SU-DHL-6 (cell line): ENCODE results near the gene BAMBI.

ENCODE experiments used
- H2AFZ ChIP-seq: fragments of 200-600 bp; sonication (generic); 2 replicates; pipeline ENCODE4 v1.6.1; 2014; ENCODE audit warnings: low read depth, mild to moderate bottlenecking, moderate library complexity, mixed read lengths, antibody characterized with exemption, low read length; ENCODE audit not compliant: severe bottlenecking
- H3F3A ChIP-seq: fragments of 200-600 bp; shearing (Covaris generic); 2 replicates; pipeline ENCODE4 v1.6.0; 2016; ENCODE audit warnings: antibody characterized with exemption, mild to moderate bottlenecking; ENCODE audit not compliant: insufficient read depth
- H3K27ac ChIP-seq: fragments of 200-600 bp; sonication (generic); 2 replicates; pipeline ENCODE4 v1.5.1; 2016; ENCODE audit warnings: low read depth, mild to moderate bottlenecking, low read length, moderate library complexity, mixed read lengths
- H3K27me3 ChIP-seq: fragments of 200-600 bp; sonication (generic), shearing (Covaris generic); 2 replicates; pipeline ENCODE4 v1.6.0; 2014; ENCODE audit warnings: mild to moderate bottlenecking, low read length
- H3K36me3 ChIP-seq: fragments of 200-600 bp; sonication (generic); 2 replicates; pipeline ENCODE4 v1.6.1; 2014; ENCODE audit warnings: mild to moderate bottlenecking, low read length, mixed read lengths
- H3K4me2 ChIP-seq: fragments of 300-600, 200-600 bp; shearing (Covaris generic), sonication (generic); 2 replicates; pipeline ENCODE4 v1.6.0; 2014; ENCODE audit warnings: low read length, low read depth, mild to moderate bottlenecking; ENCODE audit not compliant: poor library complexity, severe bottlenecking
- H3K4me3 ChIP-seq: fragments of 200-600 bp; sonication (generic); 2 replicates; pipeline ENCODE4 v1.5.1; 2014; ENCODE audit warnings: antibody characterized with exemption, low read length, mild to moderate bottlenecking, mixed read lengths; ENCODE audit not compliant: insufficient read depth, poor library complexity, severe bottlenecking
- H3K79me2 ChIP-seq: fragments of 200-600 bp; sonication (generic); 2 replicates; pipeline ENCODE4 v1.6.1; 2014; ENCODE audit warnings: mild to moderate bottlenecking, low read length, moderate library complexity; ENCODE audit not compliant: insufficient read depth
- H3K9ac ChIP-seq: fragments of 200-600 bp; sonication (generic); 2 replicates; pipeline ENCODE4 v1.7.0; 2014; ENCODE audit warnings: mild to moderate bottlenecking, low read length
- H3K9me2 ChIP-seq: fragments of 200-600 bp; sonication (generic); replicated peaks from 2 replicates; pipeline ENCODE4 v1.6.1; 2014; ENCODE audit warnings: low read length; ENCODE audit not compliant: insufficient read depth
- H3K9me3 ChIP-seq: fragments of 200-600 bp; sonication (generic); 2 replicates; pipeline ENCODE4 v1.6.1; 2014; ENCODE audit warnings: low read length, mixed read lengths; ENCODE audit not compliant: insufficient read depth
- H4K20me1 ChIP-seq: fragments of 200-600 bp; sonication (generic); 2 replicates; pipeline ENCODE4 v1.6.1; 2014; ENCODE audit warnings: low read depth, mild to moderate bottlenecking, antibody characterized with exemption, low read length, moderate library complexity, mixed read lengths
- EZH2phosphoT487 ChIP-seq: fragments of 200-600 bp; sonication (generic), shearing (Covaris generic); conservative IDR thresholded peaks from 2 replicates; pipeline ENCODE4 v1.6.1; 2018; ENCODE audit warnings: mild to moderate bottlenecking, antibody characterized with exemption, low read length, moderate library complexity, mixed read lengths
- TF ChIP-seq, protein P1 (sequence below): fragments of 200-600 bp; sonication (generic); IDR thresholded peaks from one replicate; pipeline ENCODE4 v1.5.1; 2017; ENCODE audit warnings: antibody characterized with exemption, mild to moderate bottlenecking, low read length, moderate library complexity; ENCODE audit not compliant: insufficient read depth, poor library complexity, severe bottlenecking

Gene BAMBI

GRCh38 chr10:28711776-28712175 lies 34.5 kb downstream of the BAMBI start:
- Histone ChIP-seq H3K27me3 (no peaks in the 10 kb centered on the region), H3K27ac (no peak overlapping the region), H3K9me3 (no peaks in the 10 kb centered on the region), H3F3A (no peaks in the 10 kb centered on the region), H3K9ac (no peak overlapping the region), H3K79me2 (no peaks in the 10 kb centered on the region), H3K9me2 (no peaks in the 10 kb centered on the region), H3K36me3 (no peaks in the 10 kb centered on the region), H4K20me1 (no peaks in the 10 kb centered on the region), H3K4me2 (no peak overlapping the region), H2AFZ (no peak overlapping the region), H3K4me3 (no peak overlapping the region)
- TF ChIP-seq, protein P1, sequence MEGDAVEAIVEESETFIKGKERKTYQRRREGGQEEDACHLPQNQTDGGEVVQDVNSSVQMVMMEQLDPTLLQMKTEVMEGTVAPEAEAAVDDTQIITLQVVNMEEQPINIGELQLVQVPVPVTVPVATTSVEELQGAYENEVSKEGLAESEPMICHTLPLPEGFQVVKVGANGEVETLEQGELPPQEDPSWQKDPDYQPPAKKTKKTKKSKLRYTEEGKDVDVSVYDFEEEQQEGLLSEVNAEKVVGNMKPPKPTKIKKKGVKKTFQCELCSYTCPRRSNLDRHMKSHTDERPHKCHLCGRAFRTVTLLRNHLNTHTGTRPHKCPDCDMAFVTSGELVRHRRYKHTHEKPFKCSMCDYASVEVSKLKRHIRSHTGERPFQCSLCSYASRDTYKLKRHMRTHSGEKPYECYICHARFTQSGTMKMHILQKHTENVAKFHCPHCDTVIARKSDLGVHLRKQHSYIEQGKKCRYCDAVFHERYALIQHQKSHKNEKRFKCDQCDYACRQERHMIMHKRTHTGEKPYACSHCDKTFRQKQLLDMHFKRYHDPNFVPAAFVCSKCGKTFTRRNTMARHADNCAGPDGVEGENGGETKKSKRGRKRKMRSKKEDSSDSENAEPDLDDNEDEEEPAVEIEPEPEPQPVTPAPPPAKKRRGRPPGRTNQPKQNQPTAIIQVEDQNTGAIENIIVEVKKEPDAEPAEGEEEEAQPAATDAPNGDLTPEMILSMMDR = no peak
- TF ChIP-seq EZH2phosphoT487 = no peak

- Histone ChIP-seq H3K36me3 (no peaks in the 10 kb centered on the region), H3K79me2 (no peaks in the 10 kb centered on the region), H3K9me3 (no peaks in the 10 kb centered on the region), H3F3A (no peaks in the 10 kb centered on the region), H3K4me3 (no peak overlapping the region), H3K4me2 (no peak overlapping the region), H3K9me2 (no peaks in the 10 kb centered on the region), H3K27me3 (no peaks in the 10 kb centered on the region), H2AFZ (no peak overlapping the region), H3K27ac (no peak overlapping the region), H4K20me1 (no peaks in the 10 kb centered on the region), H3K9ac (no peak overlapping the region)
- no peak for TF ChIP-seq EZH2phosphoT487
- TF ChIP-seq, protein P1 = no peak
These were observed 36.5 kb downstream of the BAMBI start for GRCh38 chr10:28713626-28714352.

GRCh38 chr10:28714401-28715053 lies 37.2 kb downstream of the BAMBI start:
- Histone ChIP-seq H3K9me2 (no peaks in the 10 kb centered on the region), H3F3A (no peaks in the 10 kb centered on the region), H2AFZ (no peak overlapping the region), H4K20me1 (no peaks in the 10 kb centered on the region), H3K4me2 (no peak overlapping the region), H3K79me2 (no peaks in the 10 kb centered on the region), H3K9ac (no peak overlapping the region), H3K4me3 (no peak overlapping the region), H3K27ac (no peak overlapping the region), H3K27me3 (no peaks in the 10 kb centered on the region), H3K9me3 (no peaks in the 10 kb centered on the region), H3K36me3 (no peaks in the 10 kb centered on the region)
- TF ChIP-seq, protein P1 = no peak
- TF ChIP-seq EZH2phosphoT487 = no peak
